ENCODE measurements around the gene LSR.

LSR gene

GRCh38 chr19:35213663-35214632 is 34.9 kb upstream of the LSR start:
- TF ChIP-seq CTCF (conservative IDR thresholded peaks at IDR 0.05) (no peak), ZFX (IDR thresholded peaks at IDR 0.05) (no peak)
- H3K27ac ChIP-seq, result peak overlapping the region; percentile 49

GRCh38 chr19:35214766-35215422 is 33.9 kb upstream of the LSR start:
- H3K27ac ChIP-seq, result peak overlapping the region; percentile 49

GRCh38 chr19:35216016-35216832 is 32.6 kb upstream of the LSR start:
- no peak for TF ChIP-seq ZFX (IDR thresholded peaks at IDR 0.05)
- TF ChIP-seq CTCF (conservative IDR thresholded peaks at IDR 0.05), result no peak
- no peak overlapping the region for H3K27ac ChIP-seq

More at GRCh38 chr19:35214766-35215422, 33.9 kb upstream of the LSR start:
- TF ChIP-seq ZFX (IDR thresholded peaks at IDR 0.05) (no peak), CTCF (conservative IDR thresholded peaks at IDR 0.05) (no peak)

GRCh38 chr19:35216833-35217648 is 31.8 kb upstream of the LSR start:
- TF ChIP-seq ZFX (IDR thresholded peaks at IDR 0.05) (no peak), CTCF (conservative IDR thresholded peaks at IDR 0.05) (no peak)
- H3K27ac ChIP-seq, result no peak overlapping the region

GRCh38 chr19:35217649-35217990 is 31.2 kb upstream of the LSR start:
- TF ChIP-seq CTCF (conservative IDR thresholded peaks at IDR 0.05), result no peak
- TF ChIP-seq ZFX (IDR thresholded peaks at IDR 0.05), result no peak
- no peak overlapping the region for H3K27ac ChIP-seq

- TF ChIP-seq ZFX (IDR thresholded peaks at IDR 0.05) (no peak), CTCF (conservative IDR thresholded peaks at IDR 0.05) (no peak)
- H3K27ac ChIP-seq, result no peak overlapping the region
Measured at GRCh38 chr19:35219008-35219407, 29.8 kb upstream of the LSR start.
